Measurements from ENCODE around the gene IPCEF1.

IPCEF1 gene

GRCh38 chr6:154276810-154277628 lies 79.6 kb downstream of the IPCEF1 start:
- Mint-ChIP-seq H3K9me3 (no peaks in the 10 kb centered on the region), H3K27me3 (no peaks in the 10 kb centered on the region), H3K4me1 (peaks cover 42% of the 10 kb centered on the region), H3K4me3 (peak overlapping the region; percentile 56), H3K36me3 (ENCODE audit: low read depth) (no peaks in the 10 kb centered on the region), H3K27ac (peak overlapping the region; percentile 74)
- ATAC-seq (peak; percentile 38), DNase-seq (no peak)

GRCh38 chr6:154274168-154274567 lies 82.4 kb downstream of the IPCEF1 start:
- ATAC-seq (no peak), DNase-seq (no peak)
- Mint-ChIP-seq H3K4me1 (peaks cover 42% of the 10 kb centered on the region), H3K27ac (no peak overlapping the region), H3K4me3 (no peak overlapping the region), H3K36me3 (ENCODE audit: low read depth) (no peaks in the 10 kb centered on the region), H3K27me3 (no peaks in the 10 kb centered on the region), H3K9me3 (no peaks in the 10 kb centered on the region)

GRCh38 chr6:154268486-154268885 lies 88.1 kb downstream of the IPCEF1 start:
- H3K4me3 Mint-ChIP-seq: no peak overlapping the region
- H3K4me1 Mint-ChIP-seq: peaks cover 31% of the 10 kb centered on the region
- H3K9me3 Mint-ChIP-seq: peaks cover 4% of the 10 kb centered on the region
- no peaks in the 10 kb centered on the region for H3K27me3 Mint-ChIP-seq
- H3K36me3 Mint-ChIP-seq (ENCODE audit: low read depth): no peaks in the 10 kb centered on the region
- H3K27ac Mint-ChIP-seq: peak overlapping the region; percentile 14
- DNase-seq (no peak), ATAC-seq (no peak)

GRCh38 chr6:154267508-154268106 lies 89.0 kb downstream of the IPCEF1 start:
- no peak for ATAC-seq
- peaks cover 4% of the 10 kb centered on the region for H3K9me3 Mint-ChIP-seq
- H3K36me3 Mint-ChIP-seq (ENCODE audit: low read depth): no peaks in the 10 kb centered on the region
- H3K27ac Mint-ChIP-seq: no peak overlapping the region
- no peaks in the 10 kb centered on the region for H3K27me3 Mint-ChIP-seq
- H3K4me3 Mint-ChIP-seq: no peak overlapping the region
- no peak for DNase-seq
- H3K4me1 Mint-ChIP-seq: peaks cover 28% of the 10 kb centered on the region

GRCh38 chr6:154266560-154267099 lies 90.0 kb downstream of the IPCEF1 start:
- Mint-ChIP-seq H3K4me1 (peaks cover 37% of the 10 kb centered on the region), H3K27me3 (no peaks in the 10 kb centered on the region), H3K36me3 (ENCODE audit: low read depth) (no peaks in the 10 kb centered on the region), H3K27ac (no peak overlapping the region), H3K4me3 (no peak overlapping the region), H3K9me3 (peaks cover 4% of the 10 kb centered on the region)
- DNase-seq (no peak), ATAC-seq (peak; percentile 82)

- DNase-seq: no peak
- ATAC-seq: peak; percentile 26
- no peaks in the 10 kb centered on the region for H3K27me3 Mint-ChIP-seq
- no peak overlapping the region for H3K27ac Mint-ChIP-seq
- peaks cover 4% of the 10 kb centered on the region for H3K9me3 Mint-ChIP-seq
- no peak overlapping the region for H3K4me3 Mint-ChIP-seq
- no peaks in the 10 kb centered on the region for H3K36me3 Mint-ChIP-seq (ENCODE audit: low read depth)
- peaks cover 43% of the 10 kb centered on the region for H3K4me1 Mint-ChIP-seq
Observed at GRCh38 chr6:154261688-154262397, 94.8 kb downstream of the IPCEF1 start.

- no peak overlapping the region for H3K4me3 Mint-ChIP-seq
- DNase-seq (no peak), ATAC-seq (peak; percentile 82)
- no peaks in the 10 kb centered on the region for H3K27me3 Mint-ChIP-seq
- peak overlapping the region; percentile 1 for H3K27ac Mint-ChIP-seq
- peaks cover 16% of the 10 kb centered on the region for H3K36me3 Mint-ChIP-seq (ENCODE audit: low read depth)
- peaks cover 25% of the 10 kb centered on the region for H3K9me3 Mint-ChIP-seq
- peaks cover 41% of the 10 kb centered on the region for H3K4me1 Mint-ChIP-seq
Observed at GRCh38 chr6:154258064-154258757, 98.4 kb downstream of the IPCEF1 start.

GRCh38 chr6:154257067-154257466 lies 99.5 kb downstream of the IPCEF1 start:
- Mint-ChIP-seq H3K27me3 (no peaks in the 10 kb centered on the region), H3K4me3 (no peak overlapping the region), H3K36me3 (ENCODE audit: low read depth) (peaks cover 16% of the 10 kb centered on the region), H3K4me1 (peaks cover 45% of the 10 kb centered on the region), H3K27ac (no peak overlapping the region), H3K9me3 (peaks cover 25% of the 10 kb centered on the region)
- DNase-seq (no peak), ATAC-seq (peak; percentile 18)

GRCh38 chr6:154252678-154253077 lies 103.9 kb downstream of the IPCEF1 start:
- Mint-ChIP-seq H3K36me3 (ENCODE audit: low read depth) (peaks cover 16% of the 10 kb centered on the region), H3K27me3 (no peaks in the 10 kb centered on the region), H3K4me1 (peaks cover 64% of the 10 kb centered on the region), H3K27ac (peak overlapping the region; percentile 13), H3K4me3 (no peak overlapping the region), H3K9me3 (peaks cover 25% of the 10 kb centered on the region)
- ATAC-seq (no peak), DNase-seq (no peak)

- no peak overlapping the region for H3K27ac Mint-ChIP-seq
- H3K27me3 Mint-ChIP-seq: no peaks in the 10 kb centered on the region
- H3K36me3 Mint-ChIP-seq (ENCODE audit: low read depth): peaks cover 13% of the 10 kb centered on the region
- H3K4me1 Mint-ChIP-seq: peaks cover 65% of the 10 kb centered on the region
- ATAC-seq (no peak), DNase-seq (no peak)
- H3K4me3 Mint-ChIP-seq: no peak overlapping the region
- H3K9me3 Mint-ChIP-seq: peaks cover 20% of the 10 kb centered on the region
Observed at GRCh38 chr6:154251116-154251515, 105.5 kb downstream of the IPCEF1 start.

- peaks cover 7% of the 10 kb centered on the region for H3K9me3 Mint-ChIP-seq
- peaks cover 6% of the 10 kb centered on the region for H3K36me3 Mint-ChIP-seq (ENCODE audit: low read depth)
- peaks cover 75% of the 10 kb centered on the region for H3K4me1 Mint-ChIP-seq
- ATAC-seq: peak; percentile 56
- no peak for DNase-seq
- H3K27me3 Mint-ChIP-seq: no peaks in the 10 kb centered on the region
- H3K27ac Mint-ChIP-seq: peak overlapping the region; percentile 74
- H3K4me3 Mint-ChIP-seq: peak overlapping the region; percentile 74
Observed at GRCh38 chr6:154249499-154250298, 106.9 kb downstream of the IPCEF1 start.

GRCh38 chr6:154247119-154247861 lies 109.3 kb downstream of the IPCEF1 start:
- H3K36me3 Mint-ChIP-seq (ENCODE audit: low read depth): peaks cover 14% of the 10 kb centered on the region
- H3K9me3 Mint-ChIP-seq: peaks cover 9% of the 10 kb centered on the region
- peak; percentile 57 for ATAC-seq
- H3K4me3 Mint-ChIP-seq: peak overlapping the region; percentile 90
- peaks cover 90% of the 10 kb centered on the region for H3K4me1 Mint-ChIP-seq
- H3K27me3 Mint-ChIP-seq: no peaks in the 10 kb centered on the region
- no peak for DNase-seq
- H3K27ac Mint-ChIP-seq: peak overlapping the region; percentile 92

GRCh38 chr6:154246723-154247118 lies 109.9 kb downstream of the IPCEF1 start:
- Mint-ChIP-seq H3K9me3 (peaks cover 9% of the 10 kb centered on the region), H3K36me3 (ENCODE audit: low read depth) (peaks cover 14% of the 10 kb centered on the region), H3K4me3 (peak overlapping the region; percentile 90), H3K27me3 (no peaks in the 10 kb centered on the region), H3K27ac (peak overlapping the region; percentile 92), H3K4me1 (peaks cover 89% of the 10 kb centered on the region)
- DNase-seq (no peak), ATAC-seq (no peak)
